Left hindlimb (tissue), 1 donor: ENCODE results near the gene PARP9.

Source experiments
- DNase-seq: peaks from one replicate; pipeline ENCODE4 v3.0.0-alpha.2; 2018

The PARP9 gene

DNA sequence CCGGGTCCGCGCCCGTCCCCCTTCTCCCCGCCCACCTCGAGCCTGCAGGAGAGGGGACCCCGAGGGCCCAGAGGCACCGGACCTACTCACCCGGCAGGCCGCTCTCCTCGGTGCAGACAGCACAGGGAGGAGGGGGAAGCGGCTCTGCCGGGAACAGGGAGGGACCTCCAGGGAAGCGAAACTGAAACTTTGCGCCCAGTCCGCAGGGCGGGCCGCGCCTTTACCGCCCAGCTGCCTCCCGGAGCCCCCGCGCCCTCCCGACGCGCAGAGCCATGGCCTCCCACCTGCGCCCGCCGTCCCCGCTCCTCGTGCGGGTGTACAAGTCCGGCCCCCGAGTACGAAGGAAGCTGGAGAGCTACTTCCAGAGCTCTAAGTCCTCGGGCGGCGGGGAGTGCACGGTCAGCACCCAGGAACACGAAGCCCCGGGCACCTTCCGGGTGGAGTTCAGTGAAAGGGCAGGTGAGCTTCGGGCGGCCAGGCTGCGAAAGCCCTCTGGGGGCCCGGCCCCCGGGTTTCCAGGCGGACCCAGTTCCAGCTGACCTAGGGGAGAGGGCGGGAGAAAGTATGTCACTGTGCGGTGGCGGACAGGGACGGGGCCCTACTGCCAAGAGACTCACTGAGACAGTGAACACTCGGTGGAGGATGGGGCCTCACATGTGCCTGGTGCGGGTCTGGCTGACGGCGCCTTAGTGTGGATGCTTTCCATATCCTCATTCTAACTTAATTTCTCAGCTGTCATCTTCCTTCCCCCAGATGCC lies at the start of gene PARP9, which contains the start of gene DTX3L:
Gene PARP9 (minus strand): TSS at position 146 of the 758 bp plus-strand sequence. CDS start 4,680 bp downstream, outside the sequence.
Gene DTX3L (plus strand): TSS at position 184 of the 758 bp plus-strand sequence. CDS start 89 bp downstream, at position 273.
- peak; percentile 84 for DNase-seq

DNA sequence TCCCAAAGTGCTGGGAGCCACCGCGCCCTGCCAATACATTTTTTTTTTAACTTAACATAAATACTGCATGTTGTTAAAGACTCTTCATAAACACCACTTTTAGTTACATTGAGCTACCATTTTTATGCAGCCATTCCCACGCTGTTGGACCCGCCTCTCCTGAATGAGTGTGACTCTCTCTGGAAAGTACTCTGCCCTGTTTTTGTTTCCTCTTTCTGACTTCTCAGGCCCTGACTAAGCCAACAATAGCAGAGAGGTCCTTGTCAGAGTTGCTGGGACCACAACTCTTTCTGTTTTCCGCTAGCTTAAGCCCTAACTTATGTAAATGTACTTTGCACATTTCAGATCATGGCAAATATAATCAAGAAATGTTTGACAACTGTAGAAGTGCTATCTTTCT lies 48.6 kb upstream of the PARP9 start:
- DNase-seq = no peak

DNA sequence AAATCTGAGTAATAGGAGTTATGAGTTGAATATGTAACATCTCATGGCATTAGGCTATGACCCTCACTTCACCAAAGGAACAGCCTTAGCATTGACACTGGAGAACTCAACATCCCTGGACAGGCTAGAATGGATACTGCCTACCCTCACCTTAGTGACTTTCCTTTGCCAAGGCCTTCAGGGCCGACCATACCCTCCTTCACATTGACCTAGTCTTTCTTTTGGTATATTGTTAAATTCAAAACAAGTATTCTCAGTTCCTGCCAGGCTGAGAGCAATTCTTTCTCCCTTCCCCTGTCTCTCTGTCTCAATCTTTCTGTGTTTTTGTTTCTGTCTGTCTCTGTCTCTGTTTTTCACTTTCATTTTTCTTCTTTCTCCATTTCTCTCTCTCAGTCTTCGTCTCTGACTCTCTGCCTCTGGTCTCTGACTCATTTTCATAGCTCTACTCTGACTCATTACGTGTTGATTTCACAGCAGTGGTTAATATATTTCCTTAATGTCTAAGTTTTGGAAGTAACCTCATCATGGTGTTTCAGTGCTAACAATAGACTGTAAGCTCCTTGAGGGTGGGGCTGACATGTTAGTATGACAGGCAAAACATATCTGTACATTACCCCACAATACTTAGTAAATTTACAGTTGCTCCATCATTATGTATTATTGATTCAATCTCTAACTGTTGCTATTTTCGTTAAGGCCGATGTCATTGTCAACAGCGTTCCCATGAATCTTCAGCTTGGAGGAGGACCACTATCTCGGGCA lies 45.9 kb upstream of the PARP9 start:
- no peak for DNase-seq

GRCh38 chr3:122608916-122609315 lies 44.8 kb upstream of the PARP9 start:
- DNase-seq = no peak

GRCh38 chr3:122606330-122606729 lies 42.2 kb upstream of the PARP9 start:
- DNase-seq = no peak

DNA sequence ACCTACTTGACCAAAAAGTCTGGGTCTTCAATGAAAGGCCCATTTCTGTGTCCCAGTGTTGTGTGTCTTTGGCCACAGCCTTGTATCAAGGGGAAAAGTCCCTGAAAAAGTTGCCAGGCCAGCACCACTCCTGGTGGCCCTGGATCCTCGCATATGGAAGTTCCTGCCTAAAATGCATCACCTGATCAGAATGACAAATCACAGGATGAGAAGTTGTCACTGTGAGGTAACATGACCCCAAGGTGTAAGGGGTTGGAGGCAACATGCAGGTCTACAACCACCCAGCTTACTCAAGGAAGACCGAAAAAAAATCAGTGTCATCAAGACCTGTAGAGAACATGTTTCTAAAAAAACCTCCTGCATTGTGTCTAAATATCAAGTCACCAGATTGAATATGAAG lies 39.0 kb upstream of the PARP9 start:
- DNase-seq = no peak

- no peak for DNase-seq
Observed at GRCh38 chr3:122602011-122602710, 38.1 kb upstream of the PARP9 start.

DNA sequence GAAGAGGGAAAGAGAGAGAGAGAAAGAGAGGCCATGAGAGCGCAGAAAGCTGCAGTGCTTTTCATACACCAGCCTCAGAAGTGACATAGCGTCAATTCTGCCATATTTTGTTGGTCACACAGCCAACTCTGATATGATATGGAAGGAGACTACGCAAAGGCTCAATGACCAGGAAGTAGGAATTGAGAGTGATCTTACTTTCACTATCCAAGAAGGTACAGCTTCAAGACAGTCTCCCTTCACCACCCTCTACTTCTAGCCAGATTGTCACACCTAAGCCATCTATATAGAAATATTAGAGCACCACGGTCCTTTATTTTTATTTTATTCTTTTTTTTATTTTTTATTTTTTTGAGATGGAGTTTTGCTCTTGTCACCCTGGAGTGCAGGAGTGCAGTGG lies 34.5 kb upstream of the PARP9 start:
- no peak for DNase-seq

DNA sequence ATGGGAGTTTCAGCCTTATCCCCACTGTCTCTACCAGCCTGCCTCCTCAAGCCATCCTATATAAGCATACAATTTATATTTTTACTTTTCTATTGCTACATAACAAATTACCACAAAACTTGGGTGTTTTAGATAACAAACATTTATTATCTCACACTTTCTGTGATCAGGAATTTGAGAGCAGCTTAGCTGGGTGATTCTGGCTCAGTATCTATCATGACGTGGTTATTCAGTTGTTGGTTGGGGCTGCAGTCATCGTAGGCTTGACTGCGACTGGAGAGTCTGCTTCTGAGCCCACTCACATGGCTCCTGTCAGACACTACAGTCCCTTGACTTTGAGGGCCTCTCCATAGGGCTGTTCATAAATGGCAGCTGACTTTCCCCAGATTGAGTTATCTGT lies 34.1 kb upstream of the PARP9 start:
- DNase-seq = no peak

DNA sequence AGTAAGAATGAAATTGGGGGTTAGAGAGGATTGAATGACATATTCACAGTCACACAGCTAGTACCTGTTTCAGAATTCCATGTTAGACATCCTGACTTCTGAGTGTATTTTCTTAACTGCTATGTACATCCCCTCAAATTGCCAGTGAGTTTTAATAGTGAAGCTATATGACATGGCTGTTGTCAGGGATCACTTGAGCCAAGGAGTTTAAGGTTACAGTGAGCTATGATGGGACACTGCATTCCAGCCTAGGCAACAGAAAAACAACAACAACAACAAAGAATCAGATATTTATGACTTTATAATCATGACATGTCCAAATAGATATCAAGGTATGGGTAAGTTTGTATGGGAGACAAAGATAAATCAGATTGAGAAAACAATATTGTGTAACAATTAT lies 29.9 kb upstream of the PARP9 start:
- DNase-seq = no peak

DNA sequence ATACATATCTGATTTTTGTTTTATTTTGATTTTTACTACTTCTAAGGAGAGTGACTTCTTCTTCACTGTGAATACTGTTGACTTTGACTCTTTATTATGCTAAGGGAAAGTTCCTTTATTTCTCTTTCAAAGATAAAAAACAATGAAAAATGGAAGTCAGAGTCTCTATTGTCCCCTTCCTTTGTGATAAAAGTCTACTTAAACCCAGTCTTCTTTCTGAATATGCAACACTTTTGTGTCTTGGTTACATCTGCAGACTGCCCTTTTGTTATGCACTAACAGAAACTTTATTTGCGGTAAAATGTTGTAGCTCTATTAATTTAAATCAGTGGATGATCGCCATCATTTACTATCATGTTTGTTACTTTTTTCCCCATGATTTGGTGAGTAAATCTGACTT lies 26.5 kb upstream of the PARP9 start:
- DNase-seq = no peak

GRCh38 chr3:122589297-122589696 lies 25.2 kb upstream of the PARP9 start:
- DNase-seq = no peak

DNA sequence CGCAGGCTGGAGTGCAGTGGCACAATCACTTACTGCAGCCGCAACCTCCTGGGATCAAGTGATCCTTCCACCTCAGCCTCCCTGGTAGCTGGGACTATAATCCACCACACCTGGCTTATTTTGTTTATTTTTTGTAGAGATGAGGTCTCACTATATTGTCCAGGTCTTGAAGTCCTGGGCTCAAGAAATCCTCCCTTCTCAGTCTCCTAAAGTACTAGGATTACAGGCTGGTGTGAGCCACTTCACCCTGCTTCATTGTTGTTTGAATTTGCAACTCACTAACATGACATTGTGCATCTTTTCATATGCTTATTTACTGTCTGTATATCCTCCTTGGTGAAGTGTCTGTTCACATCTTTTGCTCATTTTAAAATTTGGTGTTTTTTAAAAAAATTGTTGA lies 23.5 kb upstream of the PARP9 start:
- no peak for DNase-seq

DNA sequence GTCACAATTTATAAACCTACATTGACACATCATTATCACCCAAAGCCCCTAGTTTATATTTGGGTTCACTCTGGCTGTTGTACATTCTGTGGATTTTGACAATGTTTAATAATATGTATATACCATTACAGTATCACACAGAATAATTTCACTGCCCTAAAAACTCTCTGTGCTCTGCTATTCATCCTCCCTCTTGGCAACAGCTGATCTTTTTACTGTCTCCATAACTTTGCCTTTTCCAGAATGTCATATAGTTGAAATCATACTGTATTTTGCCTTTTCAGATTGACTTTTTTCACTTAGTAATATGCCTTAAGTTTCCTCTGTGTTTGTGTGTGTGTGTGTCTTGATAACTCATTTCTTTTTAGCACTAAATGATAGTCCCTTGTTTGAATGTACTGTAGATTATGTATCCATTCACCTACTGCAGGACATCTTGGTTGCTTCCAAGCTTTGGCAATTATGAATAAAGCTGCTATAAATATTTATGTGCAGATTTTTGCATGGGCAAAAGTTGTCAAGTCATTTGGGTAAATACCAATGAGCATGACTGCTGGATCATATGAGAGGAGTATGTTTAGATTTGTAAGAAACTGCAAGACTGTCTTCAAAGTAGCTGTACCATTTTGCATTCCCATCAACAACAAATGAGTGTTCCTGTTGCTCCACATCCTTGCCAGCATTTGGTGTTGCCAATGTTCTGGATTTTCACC lies 22.8 kb upstream of the PARP9 start:
- no peak for DNase-seq

- no peak for DNase-seq
Observed at GRCh38 chr3:122586098-122586497, 22.0 kb upstream of the PARP9 start.

DNA sequence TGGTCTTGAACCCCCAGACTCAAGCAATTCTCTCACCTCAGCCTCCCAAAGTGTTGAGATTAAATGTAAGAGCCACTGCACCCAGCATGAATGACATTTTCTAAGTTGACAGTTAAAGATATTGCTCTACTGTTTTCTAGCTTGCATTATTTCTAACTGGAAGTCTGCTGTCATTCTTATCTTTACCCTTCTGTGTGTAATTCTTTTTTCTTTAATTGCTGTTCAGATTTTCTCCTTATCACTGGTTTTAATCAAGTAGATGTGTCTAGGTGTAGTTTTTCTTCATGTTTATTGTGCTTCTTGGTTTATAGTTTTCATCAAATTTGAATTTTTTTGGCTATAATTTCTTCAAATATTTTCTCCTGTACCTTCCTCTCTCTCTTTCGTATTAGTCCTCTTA lies 18.3 kb upstream of the PARP9 start:
- DNase-seq = no peak

- no peak for DNase-seq
Observed at GRCh38 chr3:122581622-122582021, 17.5 kb upstream of the PARP9 start.

GRCh38 chr3:122580470-122580869 lies 16.4 kb upstream of the PARP9 start:
- DNase-seq = no peak

GRCh38 chr3:122578069-122578740 lies 14.1 kb upstream of the PARP9 start:
- no peak for DNase-seq

GRCh38 chr3:122577409-122578031 lies 13.4 kb upstream of the PARP9 start, which contains the start of gene PARP15:
TSS of gene PARP15 (plus strand) at chr3:122577650. CDS start at chr3:122577668, 18 bp downstream.
- peak; percentile 31 for DNase-seq

- DNase-seq = no peak
Observed at GRCh38 chr3:122576174-122576940, 12.3 kb upstream of the PARP9 start.
